Suprapubic skin (tissue), 4 donors: Measurements from ENCODE around the gene SEMA3A. TPM values are rescaled to one million over a fixed set of nuclear protein-coding genes. Genes with fewer than 3 reads are reported as not detected.
A peak's percentile ranks its signal among the peaks of the same experiment; 100 is the strongest.

Experiments
- DNase-seq, 2 donors: peaks; one replicate each; pipeline ENCODE4 v3.0.0-alpha.2; 2019; ENCODE audit warnings: low spot score in 2 of 2
- H3K27ac ChIP-seq: fragments of 200-600 bp; sonication (generic); one replicate; pipeline ENCODE4 v1.5.1; 2019
- H3K27me3 ChIP-seq: fragments of 200-600 bp; sonication (generic); one replicate; pipeline ENCODE4 v1.5.1; 2019
- H3K36me3 ChIP-seq: fragments of 200-600 bp; sonication (generic); one replicate; pipeline ENCODE4 v1.5.1; 2019
- H3K4me1 ChIP-seq: fragments of 200-600 bp; sonication (generic); one replicate; pipeline ENCODE4 v1.5.1; 2019
- H3K4me3 ChIP-seq: fragments of 200-600 bp; sonication (generic); one replicate; pipeline ENCODE4 v1.5.1; 2019; ENCODE audit warnings: mild to moderate bottlenecking
- H3K9me3 ChIP-seq: fragments of 200-600 bp; sonication (generic); one replicate; pipeline ENCODE4 v1.5.1; 2019
- EP300 ChIP-seq: sonication (generic); formaldehyde crosslinking; IDR thresholded peaks from one replicate; pipeline ENCODE4 v1.6.1; 2017; ENCODE audit warnings: antibody characterized with exemption
- POLR2A ChIP-seq, 2 donors: fragments of 450-650 bp; IDR thresholded peaks; one replicate each; pipeline ENCODE4 v1.6.1; 2017; ENCODE audit warnings: antibody characterized with exemption in 2 of 2, mild to moderate bottlenecking in 2 of 2, moderate library complexity in 2 of 2
- POLR2AphosphoS5 ChIP-seq, 3 donors: sonication (generic); formaldehyde crosslinking; IDR thresholded peaks; one replicate each; pipeline ENCODE4 v1.6.1; 2017; ENCODE audit warnings: antibody characterized with exemption in 3 of 3
- WGBS: methylation state at CpG from one replicate; pipeline ENCODE4 v1.1.5; 2018; 5-methylcytosine and 5-hydroxymethylcytosine counted together
- total RNA-seq, 4 donors: library from RNA; depleted of rRNA; stranded (reverse); fragments of >200 nt; gene quantifications; one replicate each; pipeline ENCODE4 v1.1.0, GENCODE V29; 2016
- TF ChIP-seq, protein P1 (sequence below), 2 donors: fragments of 200-600 bp in 1 of 2; fragments of 450-650 bp in 1 of 2; sonication (generic) in 1 of 2; IDR thresholded peaks; one replicate each; pipeline ENCODE4 v1.5.1; 2016 to 2019; ENCODE audit warnings: antibody characterized with exemption in 2 of 2, mild to moderate bottlenecking in 1 of 2, moderate library complexity in 1 of 2

Gene SEMA3A
- total RNA-seq, 4 donors from 2014 or later, result 1.1 to 7.3 (median 3.2) TPM

DNA sequence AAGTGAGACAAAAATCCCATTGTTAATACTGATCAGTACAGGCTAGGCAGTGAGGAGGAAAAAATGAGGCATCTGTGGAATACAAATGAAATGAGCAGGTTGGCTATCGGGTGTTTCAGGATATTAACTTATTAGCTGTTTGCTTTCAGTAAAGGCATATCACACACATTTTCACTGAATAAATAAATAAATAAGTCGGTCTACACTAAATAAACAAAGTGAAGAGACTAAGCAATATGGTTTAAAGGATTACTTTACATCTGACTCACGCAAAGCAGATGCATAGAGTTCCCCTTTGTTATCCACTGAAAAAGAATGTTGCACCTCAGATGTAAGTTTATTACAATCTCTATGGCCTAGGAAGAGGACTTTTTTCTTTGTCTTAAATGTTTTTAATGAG, 6.3 kb upstream of the SEMA3A start:
- Histone ChIP-seq H3K36me3 (no peaks in the 10 kb centered on the region), H3K4me1 (no peaks in the 10 kb centered on the region), H3K4me3 (no peak overlapping the region), H3K27me3 (no peaks in the 10 kb centered on the region), H3K9me3 (no peaks in the 10 kb centered on the region), H3K27ac (no peak overlapping the region)
- 69% methylated on average over 3 of the region's 3 CpGs for WGBS
- no peak for DNase-seq
- TF ChIP-seq POLR2A (IDR thresholded peaks at IDR 0.05) (no peak), POLR2AphosphoS5 (IDR thresholded peaks at IDR 0.05) (no peak), EP300 (no peak)
- TF ChIP-seq, protein P1, sequence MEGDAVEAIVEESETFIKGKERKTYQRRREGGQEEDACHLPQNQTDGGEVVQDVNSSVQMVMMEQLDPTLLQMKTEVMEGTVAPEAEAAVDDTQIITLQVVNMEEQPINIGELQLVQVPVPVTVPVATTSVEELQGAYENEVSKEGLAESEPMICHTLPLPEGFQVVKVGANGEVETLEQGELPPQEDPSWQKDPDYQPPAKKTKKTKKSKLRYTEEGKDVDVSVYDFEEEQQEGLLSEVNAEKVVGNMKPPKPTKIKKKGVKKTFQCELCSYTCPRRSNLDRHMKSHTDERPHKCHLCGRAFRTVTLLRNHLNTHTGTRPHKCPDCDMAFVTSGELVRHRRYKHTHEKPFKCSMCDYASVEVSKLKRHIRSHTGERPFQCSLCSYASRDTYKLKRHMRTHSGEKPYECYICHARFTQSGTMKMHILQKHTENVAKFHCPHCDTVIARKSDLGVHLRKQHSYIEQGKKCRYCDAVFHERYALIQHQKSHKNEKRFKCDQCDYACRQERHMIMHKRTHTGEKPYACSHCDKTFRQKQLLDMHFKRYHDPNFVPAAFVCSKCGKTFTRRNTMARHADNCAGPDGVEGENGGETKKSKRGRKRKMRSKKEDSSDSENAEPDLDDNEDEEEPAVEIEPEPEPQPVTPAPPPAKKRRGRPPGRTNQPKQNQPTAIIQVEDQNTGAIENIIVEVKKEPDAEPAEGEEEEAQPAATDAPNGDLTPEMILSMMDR (IDR thresholded peaks at IDR 0.05), result no peak

DNA sequence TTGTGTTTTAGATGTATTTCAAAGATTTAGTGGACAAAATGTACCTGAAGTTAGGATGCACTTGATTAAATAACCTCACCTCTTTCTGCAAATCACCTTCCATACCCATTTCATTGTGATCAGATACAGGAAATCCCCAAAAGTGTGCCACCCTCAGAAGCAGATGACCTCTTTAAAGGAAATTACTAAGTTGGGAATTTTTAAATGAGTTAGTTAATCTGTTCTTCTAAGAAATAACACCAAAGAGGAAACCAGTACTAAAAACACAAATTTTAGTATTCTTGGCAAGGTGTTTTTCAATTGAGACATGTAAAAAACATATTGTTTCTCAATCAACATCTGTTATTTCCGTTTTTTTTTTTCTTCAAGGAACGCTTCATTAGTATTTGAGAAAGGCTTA, 4.6 kb upstream of the SEMA3A start:
- WGBS, result 64% methylated on average over 2 of the region's 2 CpGs
- TF ChIP-seq POLR2A (IDR thresholded peaks at IDR 0.05), result no peak
- TF ChIP-seq EP300, result no peak
- TF ChIP-seq POLR2AphosphoS5 (IDR thresholded peaks at IDR 0.05), result no peak
- TF ChIP-seq, protein P1 (IDR thresholded peaks at IDR 0.05), result no peak
- DNase-seq, result no peak

DNA sequence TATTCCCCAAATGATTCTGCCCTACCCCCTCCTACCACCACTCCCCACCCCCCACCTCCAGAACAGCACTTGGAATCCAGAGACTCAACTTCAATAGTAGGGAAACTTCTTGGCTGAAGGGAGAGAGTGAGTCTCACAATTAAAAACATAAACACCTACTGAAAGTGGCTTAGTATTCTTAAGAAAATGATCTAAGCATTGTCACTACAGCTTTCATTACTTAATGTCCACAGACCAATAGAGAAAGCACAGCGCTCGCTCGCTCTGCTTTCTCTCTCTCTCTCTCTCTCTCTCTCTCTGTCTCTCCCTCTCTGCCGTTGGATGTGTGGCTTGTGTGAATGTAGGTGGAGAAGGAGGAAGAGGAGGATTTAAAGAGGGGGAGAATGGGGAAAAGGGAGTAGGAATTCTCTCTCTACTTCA, 1.5 kb upstream of the SEMA3A start:
- Histone ChIP-seq H3K4me3 (peak overlapping the region; percentile 43), H3K27me3 (no peaks in the 10 kb centered on the region), H3K36me3 (no peaks in the 10 kb centered on the region), H3K9me3 (no peaks in the 10 kb centered on the region), H3K4me1 (peaks cover 5% of the 10 kb centered on the region), H3K27ac (no peak overlapping the region)
- no peak for TF ChIP-seq EP300
- TF ChIP-seq, protein P1 (IDR thresholded peaks at IDR 0.05), result no peak
- TF ChIP-seq POLR2A (IDR thresholded peaks at IDR 0.05), result no peak
- TF ChIP-seq POLR2AphosphoS5 (IDR thresholded peaks at IDR 0.05), result no peak
- WGBS, result 42% methylated on average over 4 of the region's 4 CpGs
- DNase-seq, result no peak

More for the DNA sequence above, 4.6 kb upstream of the SEMA3A start:
- H3K27ac ChIP-seq, result no peak overlapping the region
- H3K36me3 ChIP-seq, result no peaks in the 10 kb centered on the region
- H3K4me1 ChIP-seq, result peaks cover 4% of the 10 kb centered on the region
- H3K4me3 ChIP-seq, result no peak overlapping the region
- no peaks in the 10 kb centered on the region for H3K9me3 ChIP-seq
- no peaks in the 10 kb centered on the region for H3K27me3 ChIP-seq

DNA sequence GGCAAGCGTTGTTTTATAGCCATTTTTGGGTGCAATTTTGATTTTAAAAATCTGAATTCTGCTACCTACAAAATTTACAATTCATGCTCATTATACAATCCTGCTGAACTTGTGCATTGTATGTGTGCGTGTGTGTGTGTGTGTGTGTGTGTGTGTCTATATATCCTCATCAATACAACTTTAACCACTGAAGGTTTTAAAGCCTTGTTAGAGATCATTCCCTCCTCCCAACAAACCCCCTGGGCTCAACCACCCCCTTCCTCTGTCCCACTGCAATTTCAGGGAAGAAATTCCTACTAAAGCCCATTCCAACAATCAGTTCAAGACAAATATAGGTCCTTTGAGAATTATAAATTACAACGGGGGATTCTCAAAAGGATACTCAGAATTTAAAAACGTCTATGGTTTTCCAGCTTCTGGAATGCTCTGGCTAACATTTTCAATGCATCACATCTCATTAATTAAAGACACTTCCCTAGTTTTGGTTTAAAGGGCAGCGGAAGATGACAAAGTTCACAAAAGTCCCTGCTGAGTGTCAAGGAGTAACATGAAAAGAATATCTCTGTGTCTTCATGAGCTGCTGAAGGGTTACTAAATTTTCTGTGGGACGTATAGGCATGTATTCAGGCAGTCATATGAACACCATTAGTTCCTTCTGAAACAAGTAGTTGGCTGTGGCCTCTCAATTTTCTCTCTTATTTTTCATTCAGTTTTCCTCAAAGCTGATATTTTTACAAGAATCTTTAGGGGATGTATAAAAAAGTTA, 889 bp upstream of the SEMA3A start:
- TF ChIP-seq POLR2AphosphoS5 (IDR thresholded peaks at IDR 0.05), result no peak
- TF ChIP-seq EP300, result no peak
- no peak for TF ChIP-seq POLR2A (IDR thresholded peaks at IDR 0.05)
- TF ChIP-seq, protein P1 (IDR thresholded peaks at IDR 0.05), result no peak
- Histone ChIP-seq H3K27ac (no peak overlapping the region), H3K4me3 (peak overlapping the region; percentile 43), H3K4me1 (peaks cover 5% of the 10 kb centered on the region), H3K27me3 (no peaks in the 10 kb centered on the region), H3K9me3 (no peaks in the 10 kb centered on the region), H3K36me3 (no peaks in the 10 kb centered on the region)
- WGBS, result 27% methylated on average over 6 of the region's 6 CpGs
- DNase-seq, result no peak

DNA sequence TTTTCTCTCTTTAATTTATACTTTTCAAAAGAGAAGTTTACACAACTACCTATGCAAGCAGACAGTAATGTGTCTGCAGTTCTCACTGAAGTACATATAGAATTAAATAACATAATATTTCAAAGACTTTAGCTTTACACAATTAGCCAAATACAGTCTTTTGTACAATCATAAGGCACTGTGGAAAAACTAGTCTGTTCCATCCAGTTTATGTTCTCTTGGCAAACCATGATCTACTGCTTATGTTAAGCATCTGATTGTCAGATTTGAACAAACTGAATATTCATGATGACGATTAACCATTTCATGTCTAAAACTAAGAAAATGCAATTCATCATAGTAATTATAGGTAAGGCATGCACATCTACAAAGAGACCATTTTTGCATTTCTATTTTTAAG, 842 bp downstream of the SEMA3A start:
- no peaks in the 10 kb centered on the region for H3K27me3 ChIP-seq
- H3K4me3 ChIP-seq, result no peak overlapping the region
- H3K27ac ChIP-seq, result no peak overlapping the region
- DNase-seq, result no peak
- TF ChIP-seq, protein P1 (IDR thresholded peaks at IDR 0.05), result no peak
- TF ChIP-seq EP300 (no peak), POLR2AphosphoS5 (IDR thresholded peaks at IDR 0.05) (no peak), POLR2A (IDR thresholded peaks at IDR 0.05) (no peak)
- no peaks in the 10 kb centered on the region for H3K36me3 ChIP-seq
- peaks cover 5% of the 10 kb centered on the region for H3K4me1 ChIP-seq
- no peaks in the 10 kb centered on the region for H3K9me3 ChIP-seq
- WGBS, result 37% methylated on average over 1 of the region's 1 CpG
